A673 (cell line): ENCODE measurements around the gene MAP3K7CL.

Experiments
- CTCF ChIP-seq: fragments of 300-800, 200-600 bp; sonication (generic); conservative IDR thresholded peaks from 2 replicates; pipeline ENCODE4 v1.5.1; 2017; ENCODE audit warnings: low read depth, mild to moderate bottlenecking, antibody characterized with exemption, low read length, moderate library complexity, mixed read lengths
- EZH2 ChIP-seq: fragments of 200-600 bp; sonication (generic); IDR thresholded peaks from 2 replicates; pipeline ENCODE4 v1.6.1; 2017; ENCODE audit warnings: borderline replicate concordance, low read depth, mild to moderate bottlenecking, mixed read lengths, antibody characterized with exemption, low read length; ENCODE audit not compliant: poor library complexity, severe bottlenecking

- TF ChIP-seq CTCF, result no peak
- no peak for TF ChIP-seq EZH2
Measured at GRCh38 chr21:29217818-29218291, 87.4 kb downstream of the MAP3K7CL start.
